ENCODE measurements around the gene VPS16.

The VPS16 gene

DNA sequence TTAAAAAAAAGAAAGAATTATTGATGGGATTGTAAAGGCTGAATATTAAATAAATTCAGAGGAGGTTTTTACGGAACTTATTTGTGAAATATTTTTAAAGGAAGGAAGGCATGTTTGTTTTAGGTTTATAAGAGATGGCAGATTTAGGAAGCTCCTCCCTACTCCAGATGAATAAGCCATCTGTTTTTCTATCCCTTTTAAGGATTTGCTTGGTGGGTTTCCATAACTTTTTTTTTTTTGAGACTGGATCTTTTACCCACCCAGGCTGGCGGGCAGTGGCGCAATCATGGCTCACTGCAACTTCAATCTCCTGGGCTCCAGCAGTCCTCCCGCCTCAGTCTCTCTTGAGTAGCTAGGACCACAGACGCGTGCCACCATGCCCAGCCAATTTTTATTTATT is 63.1 kb downstream of the VPS16 start:
- no peak for DNase-seq

DNA sequence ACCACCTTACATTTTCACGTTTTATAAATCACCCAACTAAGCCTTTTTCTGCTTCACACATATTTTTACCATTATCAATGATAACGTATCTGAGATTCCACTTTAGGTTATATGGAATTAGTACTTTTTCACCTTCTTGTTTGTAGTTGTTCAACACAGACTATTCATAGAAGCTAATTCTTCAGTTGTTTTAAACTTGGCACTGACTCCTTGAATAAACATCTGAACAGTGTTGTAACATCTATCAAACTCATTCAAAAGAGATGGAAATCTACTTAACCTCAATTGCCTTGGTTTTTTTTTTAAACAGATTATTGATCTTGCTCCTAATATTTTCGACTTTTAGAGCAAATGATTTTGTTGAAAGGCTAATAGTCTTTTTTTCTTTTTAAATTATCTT is 67.0 kb downstream of the VPS16 start:
- DNase-seq, result no peak

DNA sequence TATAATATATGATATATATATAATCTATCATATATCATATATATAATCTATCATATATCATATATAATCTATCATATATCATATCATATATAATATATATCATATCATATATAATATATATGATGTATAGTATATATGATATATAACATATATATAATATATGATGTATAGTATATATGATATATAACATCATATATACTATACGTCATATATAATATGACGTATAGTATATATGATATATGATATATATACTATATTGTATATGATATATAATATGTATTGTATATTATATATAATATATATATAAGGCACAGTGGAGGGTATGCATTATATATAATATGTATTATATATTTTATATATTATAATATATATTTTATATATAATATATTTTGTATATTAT is 69.4 kb downstream of the VPS16 start:
- no peak for DNase-seq

DNA sequence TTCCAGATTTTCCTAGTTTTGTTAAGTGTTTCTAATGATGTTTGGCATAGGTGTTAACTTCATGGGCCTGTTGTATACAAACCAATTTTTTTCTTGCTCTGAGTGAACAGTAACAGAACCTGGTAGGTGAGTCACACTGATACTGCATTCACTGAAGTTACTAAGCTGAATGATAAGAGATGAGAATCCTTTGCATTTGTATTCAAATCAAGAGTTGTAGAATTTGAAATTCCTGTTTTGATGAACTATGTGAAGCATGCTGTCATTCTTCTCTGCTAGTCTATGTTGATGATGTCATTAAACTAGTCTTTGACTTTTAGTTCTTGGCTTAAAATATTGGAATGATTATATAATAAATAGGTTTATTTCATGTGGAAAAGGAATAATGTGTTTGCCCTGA is 70.7 kb downstream of the VPS16 start:
- no peak for DNase-seq

DNA sequence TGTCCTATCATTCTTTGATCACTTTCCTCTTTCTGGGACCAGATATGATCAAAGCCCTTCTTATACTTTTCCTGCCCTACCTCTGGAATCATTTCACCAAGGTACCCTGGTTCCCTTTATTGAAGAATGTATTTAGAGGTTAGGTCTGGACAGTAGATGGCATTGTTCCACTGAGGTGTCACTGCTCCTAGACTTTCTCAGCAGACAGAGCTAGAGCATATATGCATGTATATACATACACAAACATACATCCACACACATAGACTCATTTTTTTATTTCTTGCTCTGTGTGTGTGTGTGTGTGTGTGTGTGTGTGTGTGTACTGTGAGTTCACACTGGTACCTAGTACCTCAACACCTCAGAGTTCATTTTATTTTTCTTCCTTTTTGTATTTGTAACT is 73.6 kb downstream of the VPS16 start:
- DNase-seq, result no peak
